A549 treated with CORT108297 at 1 μM for 4 hours (cell line): ENCODE results near the gene SMIM9. TPM values are rescaled to one million over a fixed set of nuclear protein-coding genes. Genes with fewer than 3 reads are reported as not detected.

ENCODE experiments used
- total RNA-seq: library from RNA; stranded (reverse); fragments of 200-300 nt; extraction: Qiagen RNA extraction; gene quantifications from 5 replicates; pipeline ENCODE4 v1.2.3, GENCODE V29; 2022

Gene SMIM9
- not detected in 5 replicates for total RNA-seq

DNA sequence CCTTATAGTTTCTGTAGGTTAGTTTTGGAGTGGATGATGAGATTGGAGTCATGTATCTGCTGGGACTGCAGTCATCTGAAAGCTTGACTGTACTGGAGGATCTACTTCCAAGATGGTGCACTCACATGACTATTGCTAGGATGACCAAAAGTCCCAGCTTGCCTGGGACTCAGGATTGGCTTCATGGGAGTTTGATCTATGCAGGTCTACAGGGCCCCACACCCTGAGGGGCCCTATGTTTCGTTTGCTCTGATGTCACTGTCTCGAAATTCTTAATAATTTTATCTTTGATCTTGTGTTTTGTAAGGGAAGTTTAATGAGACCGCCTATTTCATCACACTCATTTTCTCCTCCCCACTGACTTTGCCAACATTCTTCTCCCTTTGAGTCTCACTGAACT is at the start of gene SMIM9:
Gene SMIM9, minus strand, starts transcription at position 101 of the 400 bp plus-strand sequence. CDS start 3,806 bp downstream, outside the sequence.

DNA sequence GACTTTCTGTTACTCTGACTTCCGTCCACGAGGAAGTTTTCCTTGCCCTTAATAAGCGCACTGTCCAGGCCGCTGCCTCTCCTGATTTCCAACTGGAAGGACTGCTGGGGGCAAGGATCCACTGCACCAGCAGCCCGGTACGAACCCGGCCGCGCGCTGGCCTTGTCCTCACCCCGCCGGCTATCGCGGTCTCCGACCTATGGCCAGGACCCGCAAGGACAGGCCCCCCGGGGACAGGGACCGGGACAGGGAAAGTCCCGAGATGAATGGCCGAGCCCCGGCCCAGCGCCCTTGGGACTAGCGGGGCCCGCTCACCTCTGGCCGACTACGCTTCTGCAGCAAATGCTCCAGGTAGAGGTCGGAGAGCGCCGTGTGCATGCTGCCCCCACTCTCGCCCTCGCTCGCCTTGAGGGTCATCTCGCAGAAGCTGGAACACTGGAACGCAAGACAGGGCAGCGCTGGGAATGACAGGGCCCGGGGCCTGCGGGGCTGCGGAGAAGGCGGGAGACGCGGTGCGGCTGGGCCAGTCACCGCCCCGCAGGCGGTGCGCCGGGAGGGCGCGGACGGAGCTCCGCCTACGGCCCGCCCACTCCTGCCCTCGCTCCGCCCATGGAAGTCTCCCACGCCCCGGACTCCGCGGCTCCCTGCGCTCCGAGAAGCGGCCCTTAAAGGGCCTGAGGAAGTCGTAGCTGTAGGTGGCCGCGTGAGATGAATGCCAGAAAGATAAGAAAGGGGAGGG is 29.3 kb downstream of the SMIM9 start, which contains the start of gene MPP1:
Gene MPP1, minus strand, starts transcription at position 529 of the 739 bp plus-strand sequence. Its CDS starts 112 bp downstream, at position 417.

Other genes with a start within 250 kb of the SMIM9 start
- gene CTAG1A, start 249.5 kb downstream of the SMIM9 start, total RNA-seq: not detected in 5 replicates
- not detected in 5 replicates for gene CTAG1B, start 215.4 kb downstream of the SMIM9 start, total RNA-seq
- gene CTAG2, start 181.1 kb downstream of the SMIM9 start, total RNA-seq: not detected in 5 replicates
- gene GAB3, start 83.6 kb downstream of the SMIM9 start, total RNA-seq: 0.36 to 0.78 TPM (median 0.47 TPM) in 5 replicates
- 153 to 208 TPM (median 161 TPM) in 5 replicates for gene DKC1, start 71.8 kb downstream of the SMIM9 start, total RNA-seq
- 16.7 to 17.9 TPM (median 17.5 TPM) in 5 replicates for gene MPP1, start 29.2 kb downstream of the SMIM9 start, total RNA-seq
- 55.5 to 100 TPM (median 93.0 TPM) in 5 replicates for gene F8A1, start 51.7 kb upstream of the SMIM9 start, total RNA-seq
- gene F8, start 188.1 kb upstream of the SMIM9 start, total RNA-seq: 3.6 to 4.7 TPM (median 4.3 TPM) in 5 replicates
- 94.0 to 113 TPM (median 109 TPM) in 5 replicates for gene FUNDC2, start 192.2 kb upstream of the SMIM9 start, total RNA-seq
- gene CMC4, start 236.5 kb upstream of the SMIM9 start, total RNA-seq: 14.7 to 18.7 TPM (median 16.1 TPM) in 5 replicates
- 15.5 to 23.6 TPM (median 18.1 TPM) in 5 replicates for gene MTCP1, start 236.5 kb upstream of the SMIM9 start, total RNA-seq
- gene BRCC3, start 236.8 kb upstream of the SMIM9 start, total RNA-seq: 21.0 to 30.6 TPM (median 25.9 TPM) in 5 replicates